M059J (cell line): ENCODE measurements around the gene FTSJ3. TPM values are rescaled to one million over a fixed set of nuclear protein-coding genes. Genes with fewer than 3 reads are reported as not detected.
"Not testable (repeated sequence)": the region's sequence is repeated elsewhere in the genome, so short reads cannot be mapped to it uniquely, and the experiment has no call there.

Source experiments
- DNase-seq: peaks from one replicate; pipeline ENCODE4 v3.0.0-alpha.2; 2012; ENCODE audit warnings: low read depth
- total RNA-seq: library from RNA; depleted of rRNA; stranded (reverse); fragments of >200 nt; shearing (Covaris generic); gene quantifications from 2 replicates; pipeline ENCODE4 v1.2.3, GENCODE V29; 2014

FTSJ3 gene
- total RNA-seq, 1 experiment from 2014 or later, result 59.4 TPM

DNA sequence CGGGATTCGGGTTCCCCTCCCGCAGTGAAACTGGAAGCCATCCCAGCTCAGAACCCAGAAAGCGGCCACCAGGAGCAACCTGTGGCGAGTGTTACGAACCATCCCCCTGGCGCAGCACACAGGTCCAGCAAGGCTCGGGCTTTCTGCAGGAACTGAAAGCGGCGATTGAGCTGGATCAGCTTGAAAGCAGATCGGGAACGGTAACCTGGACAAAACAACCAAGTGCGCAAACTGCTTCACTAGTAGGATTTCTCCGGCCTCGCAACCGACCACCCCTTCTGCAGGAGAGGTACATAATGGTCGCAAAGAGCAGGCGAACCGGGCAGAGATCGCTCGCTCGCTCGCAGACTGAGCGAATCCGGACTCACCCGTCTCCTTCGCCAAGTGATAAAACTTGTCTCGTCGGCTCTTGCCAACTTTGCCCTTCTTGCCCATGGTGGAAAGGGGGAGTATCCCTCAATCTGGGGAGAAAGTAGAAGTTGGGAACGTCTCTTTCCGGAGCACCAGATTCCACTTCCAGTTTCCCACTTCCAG, 928 bp downstream of the FTSJ3 start:
- DNase-seq, result peak; percentile 45

DNA sequence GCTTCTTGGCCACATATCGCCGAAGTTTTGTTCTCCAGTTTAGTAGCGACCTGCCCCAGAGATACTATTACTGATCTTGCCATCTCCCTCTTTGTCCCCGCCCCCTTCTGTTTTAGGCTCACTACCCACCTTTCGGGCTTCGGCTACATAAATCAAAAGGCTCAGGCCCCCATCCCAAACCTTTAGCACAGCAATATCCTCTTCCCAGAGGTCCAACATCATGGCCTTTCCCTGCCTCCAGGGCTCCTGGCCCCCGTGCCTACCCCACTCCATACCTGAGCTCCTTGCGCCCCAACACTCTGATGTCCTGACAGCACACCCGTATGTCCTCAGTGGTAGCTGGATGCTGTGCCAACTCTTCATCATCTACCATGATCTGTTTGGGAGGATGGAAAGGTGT, 3.1 kb downstream of the FTSJ3 start:
- DNase-seq, result no peak

DNA sequence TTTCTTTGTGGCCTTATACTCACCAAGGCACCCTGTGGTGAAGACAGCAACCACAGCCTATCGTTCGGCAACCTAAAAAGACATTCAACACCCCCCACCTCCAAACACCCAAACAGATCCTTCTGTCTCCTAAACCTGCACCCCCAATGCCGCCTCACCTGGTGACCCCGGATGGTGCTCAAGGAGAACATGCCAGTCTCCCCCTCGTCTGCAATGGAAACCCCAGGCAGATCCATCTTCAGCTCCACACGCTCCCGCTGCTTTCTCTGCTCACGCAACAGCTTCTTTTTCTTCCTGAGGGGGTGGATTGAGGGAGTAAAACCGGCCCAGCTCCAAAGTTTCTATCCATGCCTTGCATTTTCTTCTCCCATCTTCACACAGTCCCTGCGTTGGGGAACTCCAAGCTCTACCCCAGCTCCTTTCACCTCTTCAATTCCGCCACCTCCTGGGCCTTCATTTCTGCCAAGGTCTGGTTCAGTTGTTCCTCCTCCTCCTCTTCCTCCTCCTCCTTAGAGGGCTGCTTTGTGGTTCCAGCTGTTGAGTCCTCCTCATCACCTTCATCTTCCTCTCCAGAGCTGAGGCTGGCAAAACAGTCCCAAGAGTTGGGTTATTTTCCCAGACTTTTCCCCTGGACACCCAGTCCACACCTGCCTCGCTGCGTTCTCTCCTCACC, 3.7 kb downstream of the FTSJ3 start:
- no peak for DNase-seq

DNA sequence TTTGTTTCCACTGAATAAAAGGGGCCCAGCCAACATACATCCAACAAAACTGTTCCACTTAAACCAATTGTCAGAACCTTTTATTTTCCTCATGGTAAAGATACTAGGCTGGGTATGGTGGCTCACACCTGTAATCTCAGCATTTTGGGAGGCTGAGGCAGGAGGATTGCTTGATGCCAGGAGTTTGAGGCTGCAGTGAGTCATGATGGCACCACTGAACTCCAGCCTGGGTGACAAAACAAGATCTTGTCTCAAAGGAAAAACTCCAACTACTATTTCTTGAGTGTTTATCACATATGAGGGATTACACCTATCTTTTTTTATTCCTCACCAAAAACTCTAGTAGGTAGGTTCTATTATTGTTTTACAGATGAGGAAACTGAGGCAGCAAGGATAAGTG, 4.9 kb downstream of the FTSJ3 start:
- DNase-seq, result no peak

DNA sequence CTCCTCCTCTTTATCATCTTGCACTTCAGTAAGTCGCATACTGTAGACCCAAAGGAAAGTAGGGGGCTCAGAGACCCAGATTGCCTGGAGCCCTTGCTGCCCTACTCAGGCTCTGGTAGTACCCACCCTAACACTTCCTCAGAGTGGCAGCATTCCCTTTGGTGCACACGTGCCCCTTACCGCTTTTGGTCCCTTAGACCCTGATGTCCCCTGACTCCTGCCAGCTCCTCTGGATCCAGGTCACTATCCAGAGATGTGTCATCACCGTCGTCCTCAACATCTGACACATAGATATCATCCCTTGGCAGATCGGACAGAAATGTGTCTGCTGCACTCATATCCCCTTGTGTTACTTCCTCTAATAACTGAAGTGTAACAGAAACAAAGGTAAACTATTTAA, 5.7 kb downstream of the FTSJ3 start:
- no peak for DNase-seq

DNA sequence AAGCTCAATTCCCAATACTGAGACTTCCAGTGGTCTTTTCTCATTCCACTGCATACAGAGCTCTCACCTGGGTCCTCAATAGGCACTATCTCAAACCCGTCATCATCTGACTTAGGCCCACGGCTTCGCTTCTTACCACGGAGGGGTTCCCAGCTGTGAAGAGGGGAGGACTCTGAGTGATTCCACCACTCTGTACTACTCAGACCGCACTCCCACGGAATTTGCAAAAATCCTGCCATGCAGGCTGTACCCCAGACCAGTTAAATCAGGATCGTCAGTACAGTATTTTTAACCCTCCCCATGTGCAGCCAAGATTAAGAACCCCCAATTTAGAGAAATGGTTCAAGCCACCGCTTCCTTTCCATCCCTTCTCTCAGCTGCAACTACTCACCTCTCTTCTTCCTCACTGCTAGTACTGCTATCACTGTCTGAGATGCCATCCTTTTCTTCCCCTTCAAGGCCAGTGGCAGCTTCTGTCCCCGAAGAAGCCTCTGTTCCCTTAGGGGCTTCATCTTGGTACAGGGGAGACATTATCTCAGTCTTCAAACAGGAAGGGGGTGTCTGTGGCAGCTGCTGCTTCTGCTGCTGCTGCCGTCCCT, 6.4 kb downstream of the FTSJ3 start:
- no peak for DNase-seq

DNA sequence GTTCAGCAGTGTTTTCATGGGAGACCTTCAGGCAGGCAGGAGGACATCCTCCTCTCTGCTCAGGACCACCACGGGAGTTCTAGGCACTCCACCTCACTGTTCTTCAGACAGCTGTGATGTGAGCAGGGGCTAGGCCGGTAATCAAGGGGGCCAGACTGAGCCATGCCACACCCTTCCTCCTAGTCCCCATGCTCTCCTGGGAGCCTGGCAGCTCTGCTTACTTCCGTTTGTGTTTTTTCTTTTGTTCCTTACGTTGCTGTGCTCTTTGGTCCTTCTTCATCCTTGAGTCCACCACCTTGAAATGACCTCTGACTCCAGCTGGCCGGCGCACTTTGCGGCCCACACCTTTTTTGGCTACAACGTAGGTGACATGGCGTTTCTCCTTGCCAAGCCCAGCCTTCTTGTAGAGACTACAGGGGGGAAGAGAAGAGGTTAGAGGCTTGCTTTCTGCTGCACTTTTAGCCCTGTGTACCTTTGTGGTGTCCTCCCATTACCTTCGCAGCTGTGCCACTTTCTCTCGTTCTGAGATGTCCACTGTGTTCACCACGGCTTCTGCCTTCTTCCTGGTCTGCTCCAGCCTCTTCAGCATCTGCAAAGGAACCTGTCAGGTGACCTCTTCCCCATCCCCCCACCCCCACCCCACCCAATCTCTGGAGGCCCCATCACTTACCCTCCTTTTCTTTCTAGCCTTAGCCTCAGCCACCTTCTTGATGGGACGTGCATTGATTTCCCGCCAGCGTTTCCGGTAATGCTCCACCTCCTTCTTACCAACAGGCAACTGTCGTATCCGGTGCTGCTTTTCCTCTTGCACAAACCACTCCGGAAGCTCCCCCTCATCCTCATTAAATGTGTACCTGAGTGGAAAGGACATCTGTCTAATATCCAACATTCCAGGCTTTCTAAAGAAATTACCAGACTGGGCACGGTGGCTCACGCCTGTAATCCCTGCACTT, 7.6 kb downstream of the FTSJ3 start:
- DNase-seq, result no peak

DNA sequence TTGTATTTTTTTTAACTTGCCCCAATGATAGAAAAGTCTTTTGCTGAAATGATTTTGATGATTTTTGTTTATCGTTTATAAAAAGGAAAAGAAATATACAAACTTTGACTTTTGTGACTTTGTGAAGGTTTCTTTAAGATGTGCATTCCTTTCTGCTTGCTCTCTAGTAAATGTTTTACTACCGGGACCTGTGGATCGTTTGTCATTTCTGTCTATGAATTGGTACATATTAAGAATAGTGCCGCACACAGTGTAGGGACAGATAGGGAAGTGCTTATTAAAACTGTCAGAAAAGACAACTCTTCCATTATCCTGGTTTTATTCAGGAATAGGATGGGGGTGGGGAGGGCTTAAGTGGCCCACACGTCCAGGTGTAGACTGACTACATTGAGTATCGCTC, 8.3 kb downstream of the FTSJ3 start:
- no peak for DNase-seq

DNA sequence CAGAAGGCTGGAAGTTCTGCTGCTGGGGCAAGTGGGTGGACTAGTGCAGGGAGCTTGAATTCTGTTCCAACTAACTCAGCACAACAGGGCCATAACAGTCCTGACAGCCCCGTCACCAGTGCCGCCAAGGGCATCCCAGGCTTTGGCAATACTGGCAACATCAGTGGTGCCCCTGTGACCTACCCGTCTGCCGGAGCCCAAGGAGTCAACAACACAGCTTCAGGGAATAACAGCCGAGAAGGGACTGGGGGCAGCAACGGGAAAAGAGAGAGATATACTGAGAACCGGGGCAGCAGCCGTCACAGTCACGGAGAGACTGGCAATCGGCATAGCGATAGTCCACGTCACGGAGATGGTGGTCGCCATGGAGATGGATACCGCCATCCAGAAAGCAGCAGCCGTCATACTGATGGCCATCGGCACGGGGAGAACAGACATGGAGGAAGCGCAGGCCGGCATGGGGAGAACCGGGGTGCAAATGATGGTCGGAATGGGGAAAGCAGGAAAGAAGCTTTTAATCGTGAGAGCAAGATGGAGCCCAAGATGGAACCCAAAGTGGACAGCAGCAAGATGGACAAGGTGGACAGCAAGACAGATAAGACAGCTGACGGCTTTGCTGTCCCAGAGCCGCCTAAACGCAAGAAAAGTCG, 9.6 kb downstream of the FTSJ3 start:
- no peak for DNase-seq

DNA sequence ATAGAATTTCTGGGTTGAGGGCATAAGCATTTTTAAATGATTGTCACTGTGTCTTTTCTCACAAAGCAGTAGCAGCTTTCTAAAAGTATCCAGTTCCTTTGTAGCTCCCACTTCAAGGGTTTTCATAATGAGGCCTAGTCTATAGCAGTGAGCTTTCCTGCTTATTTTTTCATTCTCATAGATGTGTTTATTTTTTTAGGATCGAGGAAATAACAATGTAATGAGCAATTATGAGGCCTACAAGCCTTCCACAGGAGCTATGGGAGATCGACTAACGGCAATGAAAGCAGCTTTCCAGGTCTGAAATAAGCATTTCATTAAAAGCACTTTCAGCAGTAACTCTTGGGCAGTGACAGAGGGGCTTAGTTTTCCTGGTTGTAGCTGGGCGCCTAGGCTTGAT, 10.8 kb downstream of the FTSJ3 start:
- DNase-seq, result peak; percentile 26

DNA sequence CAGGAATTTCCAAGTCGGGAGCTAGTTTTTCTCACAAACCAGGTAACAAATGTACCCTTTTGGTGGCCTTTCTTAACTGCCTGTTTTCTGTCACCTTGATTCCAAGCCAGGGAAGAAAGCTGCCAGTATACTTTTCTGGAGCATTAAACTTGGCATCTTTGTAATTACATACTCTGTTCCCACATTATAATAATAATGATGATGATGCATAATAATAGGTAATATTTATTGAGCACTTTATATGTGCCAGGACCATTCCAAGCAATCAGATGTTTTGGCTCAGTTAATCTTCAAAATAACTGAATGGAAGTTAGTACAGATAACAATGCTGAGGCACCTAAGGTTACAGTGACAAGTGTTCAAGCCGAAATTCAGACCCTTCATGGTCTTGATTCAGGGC, 11.3 kb downstream of the FTSJ3 start:
- DNase-seq, result no peak

DNA sequence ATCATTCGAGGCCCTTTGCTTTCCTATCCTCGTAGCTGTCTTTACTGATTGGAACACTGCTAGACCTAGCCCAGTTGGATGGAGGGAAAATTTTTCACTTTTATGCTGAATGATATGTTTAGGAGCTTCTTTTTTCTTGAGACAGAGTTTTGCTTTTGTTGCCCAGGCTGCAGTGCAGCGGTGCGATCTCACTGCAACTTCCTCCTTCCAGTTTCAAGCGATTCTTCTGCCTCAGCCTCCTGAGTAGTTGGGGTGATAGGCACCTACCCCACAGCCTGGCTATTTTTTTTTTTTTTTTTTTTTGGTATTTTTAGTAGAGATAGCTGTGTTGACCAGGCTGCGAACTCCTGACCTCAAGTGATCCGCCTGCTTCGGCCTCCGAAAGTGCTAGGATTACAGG, 17.5 kb downstream of the FTSJ3 start:
- no peak for DNase-seq

DNA sequence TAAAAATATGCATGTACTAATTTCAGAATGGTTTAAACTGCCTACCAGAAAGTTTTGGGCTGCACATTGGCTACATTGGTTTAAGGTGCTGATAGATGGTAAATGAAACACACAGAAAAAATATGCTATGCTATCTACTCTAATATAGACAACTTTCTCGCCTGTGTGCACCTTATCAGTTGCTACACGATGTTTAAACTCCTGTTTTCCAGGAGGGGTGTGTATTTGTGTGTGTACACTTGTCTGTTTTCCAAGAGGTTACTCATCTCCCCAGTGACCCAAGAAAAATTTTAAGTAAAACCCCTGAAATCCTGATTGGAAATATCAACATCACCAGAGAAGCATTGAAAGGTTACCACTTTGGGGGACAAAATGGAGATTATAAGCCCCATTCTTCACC, 21.9 kb downstream of the FTSJ3 start:
- no peak for DNase-seq

DNA sequence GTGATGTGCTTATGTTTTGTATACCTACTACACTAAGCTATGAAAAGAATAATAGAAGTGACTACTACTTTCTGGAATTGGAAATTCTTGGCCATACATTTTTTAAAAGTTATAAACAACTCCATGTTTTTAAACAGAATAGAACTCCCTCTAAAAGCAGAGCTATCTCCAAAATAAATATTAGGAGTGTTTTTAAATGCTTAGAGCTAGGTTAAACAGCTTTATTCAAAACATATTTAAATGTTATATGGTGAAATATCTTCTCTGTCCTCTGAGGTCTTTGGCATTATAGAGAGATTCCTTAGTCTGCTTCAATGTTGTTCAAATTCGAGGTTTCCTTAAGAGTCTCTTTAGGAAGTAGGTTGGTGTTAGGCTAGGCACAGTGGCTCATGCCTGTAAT, 23.1 kb downstream of the FTSJ3 start:
- no peak for DNase-seq

DNA sequence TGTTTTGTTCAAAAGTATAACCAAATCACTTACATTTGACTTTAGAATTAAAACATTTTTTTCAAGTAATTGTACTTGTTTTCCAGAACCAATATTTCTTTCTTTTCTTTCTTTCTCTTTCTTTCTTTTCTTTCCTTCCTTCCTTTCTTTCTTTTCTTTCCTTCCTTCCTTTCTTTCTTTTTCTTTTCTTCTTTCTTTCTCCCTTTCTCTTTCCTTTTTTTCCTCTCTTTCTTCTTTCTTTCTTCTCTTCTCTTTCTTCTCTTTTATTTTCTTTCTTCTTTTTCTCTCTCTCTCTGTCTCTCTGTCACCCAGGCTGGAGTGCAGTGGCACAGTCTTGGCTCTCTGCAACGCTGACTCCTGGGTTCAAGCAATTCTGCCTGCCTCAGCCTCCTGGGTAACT, 26.7 kb downstream of the FTSJ3 start:
- no peak for DNase-seq

DNA sequence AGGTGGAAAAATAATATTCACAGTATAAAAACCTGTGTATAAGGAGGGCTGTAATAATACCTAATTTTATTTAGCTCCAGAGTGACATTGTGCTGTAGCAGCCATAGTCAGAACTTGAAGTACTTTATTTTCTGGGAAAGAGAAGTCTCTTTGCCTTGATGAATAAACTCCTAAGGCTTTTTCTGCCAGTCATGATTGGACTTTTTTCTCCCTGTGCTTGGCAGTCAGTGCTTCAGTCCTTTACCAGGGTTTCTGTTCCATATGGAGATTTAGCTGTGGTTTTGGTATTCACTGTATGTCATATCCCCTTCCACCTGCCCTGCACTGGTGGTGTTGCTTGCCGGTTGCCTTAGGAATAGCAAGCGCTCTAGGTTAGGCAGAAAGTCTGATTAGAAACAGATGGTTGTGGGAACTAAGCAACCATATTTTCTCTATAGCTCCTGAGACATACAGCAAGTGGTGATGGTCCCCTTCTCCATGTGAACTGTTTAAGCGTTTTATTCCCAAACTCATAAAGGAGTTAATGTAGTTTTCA, 28.8 kb downstream of the FTSJ3 start:
- DNase-seq, result no peak

DNA sequence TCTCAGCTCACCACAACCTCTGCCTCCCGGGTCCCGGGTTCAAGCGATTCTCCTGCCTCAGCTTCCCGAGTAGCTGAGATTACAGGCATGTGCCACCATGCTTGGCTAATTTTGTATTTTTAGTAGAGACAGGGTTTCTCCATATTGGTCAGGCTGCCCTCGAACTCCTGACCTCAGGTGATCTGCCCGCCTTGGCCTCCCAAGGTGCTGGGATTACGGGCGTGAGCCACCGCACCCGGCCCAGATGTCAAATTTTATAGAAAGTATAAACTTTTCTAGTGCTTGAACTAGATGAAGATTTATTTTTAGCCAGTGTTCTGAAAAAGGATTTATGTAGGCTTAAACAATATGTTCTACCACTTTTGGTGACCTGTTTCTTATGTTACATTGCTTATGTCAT, 31.1 kb downstream of the FTSJ3 start:
- not testable (repeated sequence) for DNase-seq

DNA sequence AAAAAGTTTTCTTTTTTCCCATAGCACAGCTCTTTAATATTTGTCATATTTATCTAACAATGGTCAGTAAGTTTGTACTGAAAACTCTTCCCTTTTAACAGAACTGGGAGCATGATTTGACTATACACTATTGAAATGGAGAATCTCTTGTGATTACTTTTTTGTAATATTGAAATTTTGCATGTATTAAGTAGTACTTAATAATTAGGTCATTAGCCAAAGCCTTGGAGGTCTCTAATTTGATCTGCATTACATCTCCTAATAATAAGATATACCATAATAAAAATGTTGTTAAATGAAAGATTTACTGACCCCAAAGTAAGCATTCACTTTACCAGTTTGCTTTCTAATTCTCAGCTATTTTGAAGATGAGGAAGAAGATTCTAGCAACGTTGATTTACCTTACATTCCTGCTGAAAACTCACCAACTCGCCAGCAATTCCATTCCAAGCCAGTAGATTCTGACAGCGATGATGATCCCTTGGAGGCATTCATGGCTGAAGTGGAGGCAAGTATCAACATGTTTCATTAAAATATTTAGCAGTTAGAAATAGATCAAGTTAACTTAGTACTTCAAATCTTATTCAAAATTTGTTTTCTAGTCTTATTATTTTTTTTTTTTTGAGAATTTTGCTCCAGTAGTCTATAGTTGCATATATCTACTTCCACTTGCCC, 35.3 kb downstream of the FTSJ3 start:
- DNase-seq, result no peak

DNA sequence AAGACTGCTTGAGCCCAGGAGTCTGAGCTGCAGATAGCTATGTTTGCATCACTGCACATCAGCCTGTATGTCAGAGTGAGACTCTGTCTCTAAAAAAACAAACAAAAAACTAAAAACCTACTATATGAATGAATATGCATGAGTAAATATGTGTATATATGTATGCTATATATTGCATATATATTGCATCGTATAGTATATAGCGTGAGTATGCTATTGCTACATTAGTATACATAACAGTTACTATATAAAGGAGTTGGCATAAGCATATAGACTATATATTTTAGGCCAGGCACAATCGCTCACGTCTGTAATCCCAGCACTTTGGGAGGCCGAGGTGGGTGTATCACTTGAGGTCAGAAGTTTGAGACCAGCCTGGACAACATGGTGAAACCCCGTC, 37.4 kb downstream of the FTSJ3 start:
- no peak for DNase-seq

DNA sequence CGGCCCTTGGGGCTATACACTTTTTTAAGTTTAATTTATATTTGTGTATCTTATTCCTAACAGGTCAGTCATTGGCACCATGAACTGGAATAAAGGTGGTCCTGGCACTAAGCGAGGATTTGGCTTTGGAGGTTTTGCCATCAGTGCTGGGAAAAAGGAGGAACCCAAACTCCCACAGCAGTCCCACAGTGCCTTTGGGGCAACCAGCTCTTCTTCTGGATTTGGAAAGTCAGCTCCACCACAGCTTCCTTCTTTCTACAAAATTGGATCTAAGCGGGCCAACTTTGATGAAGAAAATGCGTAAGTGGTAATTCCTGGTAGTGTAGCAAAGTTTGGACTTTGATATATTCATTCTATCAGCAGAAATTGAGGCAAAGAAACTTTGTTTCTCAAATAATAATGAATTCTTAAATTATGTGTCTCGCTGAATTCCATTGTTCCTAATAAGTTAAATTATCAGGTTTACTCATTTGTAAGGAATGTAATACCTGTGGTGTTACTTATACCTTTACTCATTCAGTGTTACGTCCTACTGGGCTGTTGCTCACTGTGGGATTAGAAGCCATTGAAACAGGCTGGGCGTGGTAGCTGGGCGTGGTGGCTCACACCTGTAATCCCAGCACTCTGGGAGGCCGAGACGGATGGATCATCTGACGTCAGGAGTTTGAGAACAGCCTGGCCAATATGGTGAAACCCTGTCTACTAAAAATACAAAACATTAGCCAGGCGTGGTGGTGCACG, 40.3 kb downstream of the FTSJ3 start:
- no peak for DNase-seq

DNA sequence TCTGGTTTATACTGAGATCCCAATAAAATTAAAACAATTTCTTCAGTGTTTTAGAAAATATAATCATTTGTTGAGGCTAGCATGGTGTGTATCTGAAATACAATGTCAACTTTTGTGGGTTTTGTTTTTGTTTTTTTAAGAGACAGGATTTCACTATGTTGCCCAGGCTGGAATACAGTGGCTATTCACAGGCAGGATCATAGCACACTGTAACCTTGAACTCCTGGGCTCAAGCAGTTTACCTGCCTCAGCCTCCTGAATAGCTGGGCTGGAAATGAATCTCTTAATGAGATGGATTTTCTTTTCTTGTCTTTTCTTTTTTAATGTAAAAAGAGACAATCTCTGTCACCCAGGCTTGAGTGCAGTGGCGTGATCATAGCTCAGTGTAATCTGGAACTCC, 41.3 kb downstream of the FTSJ3 start:
- DNase-seq, result no peak
